HEK293 (cell line): Measurements from ENCODE around the gene CACNB2.

Experiments used
- PATZ1 ChIP-seq: fragments of 450-650 bp; formaldehyde crosslinking; IDR thresholded peaks from 2 replicates; pipeline ENCODE4 v1.5.1; 2016; ENCODE audit warnings: missing biosample characterization, missing genetic modification characterization
- REPIN1 ChIP-seq: fragments of 450-650 bp; formaldehyde crosslinking; IDR thresholded peaks from 2 replicates; pipeline ENCODE4 v1.5.1; 2017; ENCODE audit warnings: missing biosample characterization, missing genetic modification characterization, low read depth
- ZBTB11 ChIP-seq: fragments of 450-650 bp; formaldehyde crosslinking; conservative IDR thresholded peaks from 2 replicates; pipeline ENCODE4 v1.5.1; 2016; ENCODE audit warnings: low read depth, missing biosample characterization, missing genetic modification characterization
- ZBTB48 ChIP-seq: fragments of 450-650 bp; formaldehyde crosslinking; IDR thresholded peaks from 2 replicates; pipeline ENCODE4 v1.5.1; 2016; ENCODE audit warnings: missing biosample characterization, missing genetic modification characterization
- ZEB2 ChIP-seq: fragments of 450-650 bp; formaldehyde crosslinking; IDR thresholded peaks from 2 replicates; pipeline ENCODE4 v1.5.1; 2016; ENCODE audit warnings: missing biosample characterization, missing genetic modification characterization
- ZNF2 ChIP-seq: fragments of 450-650 bp; formaldehyde crosslinking; IDR thresholded peaks from 2 replicates; pipeline ENCODE4 v1.5.1; 2016; ENCODE audit warnings: missing biosample characterization, missing genetic modification characterization
- ZNF24 ChIP-seq: fragments of 450-650 bp; formaldehyde crosslinking; IDR thresholded peaks from 2 replicates; pipeline ENCODE4 v1.5.1; 2016; ENCODE audit warnings: missing biosample characterization, missing genetic modification characterization
- ZNF280D ChIP-seq: fragments of 450-650 bp; formaldehyde crosslinking; IDR thresholded peaks from 2 replicates; pipeline ENCODE4 v1.5.1; 2016; ENCODE audit warnings: missing biosample characterization, missing genetic modification characterization
- ZNF48 ChIP-seq: fragments of 450-650 bp; formaldehyde crosslinking; IDR thresholded peaks from 2 replicates; pipeline ENCODE4 v1.5.1; 2016; ENCODE audit warnings: missing biosample characterization, missing genetic modification characterization
- ZNF561 ChIP-seq: fragments of 450-650 bp; IDR thresholded peaks from 2 replicates; pipeline ENCODE4 v1.5.1; 2018; ENCODE audit warnings: missing biosample characterization, missing genetic modification characterization, borderline replicate concordance
- ZNF596 ChIP-seq: fragments of 450-650 bp; IDR thresholded peaks from 2 replicates; pipeline ENCODE4 v1.5.0; 2018; ENCODE audit warnings: missing biosample characterization, mild to moderate bottlenecking, missing genetic modification characterization, moderate library complexity
- ZNF704 ChIP-seq: fragments of 450-650 bp; formaldehyde crosslinking; IDR thresholded peaks from 2 replicates; pipeline ENCODE4 v1.5.1; 2016; ENCODE audit warnings: missing biosample characterization, missing genetic modification characterization
- TF ChIP-seq, protein P1 (sequence below): fragments of 450-650 bp; formaldehyde crosslinking; IDR thresholded peaks from 2 replicates; pipeline ENCODE4 v1.5.1; 2016; ENCODE audit warnings: missing biosample characterization, missing genetic modification characterization
- TF ChIP-seq, protein P2 (sequence below): fragments of 450-650 bp; formaldehyde crosslinking; IDR thresholded peaks from 2 replicates; pipeline ENCODE4 v1.5.1; 2016; ENCODE audit warnings: missing biosample characterization, missing genetic modification characterization

GRCh38 chr10:18231480-18231879 is 91.3 kb downstream of the CACNB2 start:
- no peak for TF ChIP-seq ZNF2 (tag by site-specific recombination)
- TF ChIP-seq, protein P1, sequence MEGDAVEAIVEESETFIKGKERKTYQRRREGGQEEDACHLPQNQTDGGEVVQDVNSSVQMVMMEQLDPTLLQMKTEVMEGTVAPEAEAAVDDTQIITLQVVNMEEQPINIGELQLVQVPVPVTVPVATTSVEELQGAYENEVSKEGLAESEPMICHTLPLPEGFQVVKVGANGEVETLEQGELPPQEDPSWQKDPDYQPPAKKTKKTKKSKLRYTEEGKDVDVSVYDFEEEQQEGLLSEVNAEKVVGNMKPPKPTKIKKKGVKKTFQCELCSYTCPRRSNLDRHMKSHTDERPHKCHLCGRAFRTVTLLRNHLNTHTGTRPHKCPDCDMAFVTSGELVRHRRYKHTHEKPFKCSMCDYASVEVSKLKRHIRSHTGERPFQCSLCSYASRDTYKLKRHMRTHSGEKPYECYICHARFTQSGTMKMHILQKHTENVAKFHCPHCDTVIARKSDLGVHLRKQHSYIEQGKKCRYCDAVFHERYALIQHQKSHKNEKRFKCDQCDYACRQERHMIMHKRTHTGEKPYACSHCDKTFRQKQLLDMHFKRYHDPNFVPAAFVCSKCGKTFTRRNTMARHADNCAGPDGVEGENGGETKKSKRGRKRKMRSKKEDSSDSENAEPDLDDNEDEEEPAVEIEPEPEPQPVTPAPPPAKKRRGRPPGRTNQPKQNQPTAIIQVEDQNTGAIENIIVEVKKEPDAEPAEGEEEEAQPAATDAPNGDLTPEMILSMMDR (tag by site-specific recombination): no peak
- TF ChIP-seq ZBTB48 (tag by site-specific recombination): no peak
- TF ChIP-seq, protein P2, sequence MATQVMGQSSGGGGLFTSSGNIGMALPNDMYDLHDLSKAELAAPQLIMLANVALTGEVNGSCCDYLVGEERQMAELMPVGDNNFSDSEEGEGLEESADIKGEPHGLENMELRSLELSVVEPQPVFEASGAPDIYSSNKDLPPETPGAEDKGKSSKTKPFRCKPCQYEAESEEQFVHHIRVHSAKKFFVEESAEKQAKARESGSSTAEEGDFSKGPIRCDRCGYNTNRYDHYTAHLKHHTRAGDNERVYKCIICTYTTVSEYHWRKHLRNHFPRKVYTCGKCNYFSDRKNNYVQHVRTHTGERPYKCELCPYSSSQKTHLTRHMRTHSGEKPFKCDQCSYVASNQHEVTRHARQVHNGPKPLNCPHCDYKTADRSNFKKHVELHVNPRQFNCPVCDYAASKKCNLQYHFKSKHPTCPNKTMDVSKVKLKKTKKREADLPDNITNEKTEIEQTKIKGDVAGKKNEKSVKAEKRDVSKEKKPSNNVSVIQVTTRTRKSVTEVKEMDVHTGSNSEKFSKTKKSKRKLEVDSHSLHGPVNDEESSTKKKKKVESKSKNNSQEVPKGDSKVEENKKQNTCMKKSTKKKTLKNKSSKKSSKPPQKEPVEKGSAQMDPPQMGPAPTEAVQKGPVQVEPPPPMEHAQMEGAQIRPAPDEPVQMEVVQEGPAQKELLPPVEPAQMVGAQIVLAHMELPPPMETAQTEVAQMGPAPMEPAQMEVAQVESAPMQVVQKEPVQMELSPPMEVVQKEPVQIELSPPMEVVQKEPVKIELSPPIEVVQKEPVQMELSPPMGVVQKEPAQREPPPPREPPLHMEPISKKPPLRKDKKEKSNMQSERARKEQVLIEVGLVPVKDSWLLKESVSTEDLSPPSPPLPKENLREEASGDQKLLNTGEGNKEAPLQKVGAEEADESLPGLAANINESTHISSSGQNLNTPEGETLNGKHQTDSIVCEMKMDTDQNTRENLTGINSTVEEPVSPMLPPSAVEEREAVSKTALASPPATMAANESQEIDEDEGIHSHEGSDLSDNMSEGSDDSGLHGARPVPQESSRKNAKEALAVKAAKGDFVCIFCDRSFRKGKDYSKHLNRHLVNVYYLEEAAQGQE: no peak
- no peak for TF ChIP-seq ZNF596 (tag by site-specific recombination)
- no peak for TF ChIP-seq ZNF48 (tag by site-specific recombination)
- TF ChIP-seq PATZ1 (tag by site-specific recombination): no peak
- TF ChIP-seq ZNF704 (tag by site-specific recombination): no peak
- no peak for TF ChIP-seq ZNF561 (tag by site-specific recombination)
- TF ChIP-seq ZNF280D (tag by site-specific recombination): no peak
- TF ChIP-seq REPIN1 (tag by site-specific recombination): no peak
- no peak for TF ChIP-seq ZBTB11 (tag by site-specific recombination)
- no peak for TF ChIP-seq ZNF24 (tag by site-specific recombination)
- TF ChIP-seq ZEB2 (tag by site-specific recombination): no peak
